Suprapubic skin (tissue), 4 donors: ENCODE measurements around the gene OR52R1.

ENCODE experiments used
- POLR2A ChIP-seq, 2 donors: fragments of 450-650 bp; IDR thresholded peaks; one replicate each; pipeline ENCODE4 v1.6.1; 2017; ENCODE audit warnings: antibody characterized with exemption in 2 of 2, mild to moderate bottlenecking in 2 of 2, moderate library complexity in 2 of 2
- POLR2AphosphoS5 ChIP-seq, 3 donors: sonication (generic); formaldehyde crosslinking; IDR thresholded peaks; one replicate each; pipeline ENCODE4 v1.6.1; 2017; ENCODE audit warnings: antibody characterized with exemption in 3 of 3
- TF ChIP-seq, protein P1 (sequence below), 2 donors: fragments of 200-600 bp in 1 of 2; fragments of 450-650 bp in 1 of 2; sonication (generic) in 1 of 2; IDR thresholded peaks; one replicate each; pipeline ENCODE4 v1.5.1; 2016 to 2019; ENCODE audit warnings: antibody characterized with exemption in 2 of 2, mild to moderate bottlenecking in 1 of 2, moderate library complexity in 1 of 2

DNA sequence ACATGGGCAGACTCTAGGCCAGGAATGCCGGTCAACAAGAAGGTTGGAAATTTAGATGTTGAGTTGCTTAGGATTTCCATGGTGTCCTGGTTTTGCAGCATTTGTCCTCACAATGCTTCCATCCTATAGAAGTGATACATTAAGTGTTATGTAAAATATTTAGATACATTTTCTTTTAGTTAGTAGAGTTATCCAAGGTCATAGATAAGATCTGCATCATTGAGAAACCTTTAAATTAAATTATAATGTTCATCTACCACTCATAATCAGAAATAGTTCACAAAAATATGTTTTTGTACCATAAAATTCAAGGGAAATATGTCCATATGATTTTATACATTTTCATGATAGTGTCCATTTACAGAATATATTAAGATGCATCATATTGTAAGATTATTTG is 34.3 kb downstream of the OR52R1 start, which contains the start of gene OR51F1:
- TF ChIP-seq POLR2A (IDR thresholded peaks at IDR 0.05) (no peak), POLR2AphosphoS5 (IDR thresholded peaks at IDR 0.05) (no peak)
- TF ChIP-seq, protein P1, sequence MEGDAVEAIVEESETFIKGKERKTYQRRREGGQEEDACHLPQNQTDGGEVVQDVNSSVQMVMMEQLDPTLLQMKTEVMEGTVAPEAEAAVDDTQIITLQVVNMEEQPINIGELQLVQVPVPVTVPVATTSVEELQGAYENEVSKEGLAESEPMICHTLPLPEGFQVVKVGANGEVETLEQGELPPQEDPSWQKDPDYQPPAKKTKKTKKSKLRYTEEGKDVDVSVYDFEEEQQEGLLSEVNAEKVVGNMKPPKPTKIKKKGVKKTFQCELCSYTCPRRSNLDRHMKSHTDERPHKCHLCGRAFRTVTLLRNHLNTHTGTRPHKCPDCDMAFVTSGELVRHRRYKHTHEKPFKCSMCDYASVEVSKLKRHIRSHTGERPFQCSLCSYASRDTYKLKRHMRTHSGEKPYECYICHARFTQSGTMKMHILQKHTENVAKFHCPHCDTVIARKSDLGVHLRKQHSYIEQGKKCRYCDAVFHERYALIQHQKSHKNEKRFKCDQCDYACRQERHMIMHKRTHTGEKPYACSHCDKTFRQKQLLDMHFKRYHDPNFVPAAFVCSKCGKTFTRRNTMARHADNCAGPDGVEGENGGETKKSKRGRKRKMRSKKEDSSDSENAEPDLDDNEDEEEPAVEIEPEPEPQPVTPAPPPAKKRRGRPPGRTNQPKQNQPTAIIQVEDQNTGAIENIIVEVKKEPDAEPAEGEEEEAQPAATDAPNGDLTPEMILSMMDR (IDR thresholded peaks at IDR 0.05), result no peak
